ENCODE measurements around the gene PACSIN2. TPM values are rescaled to one million over a fixed set of nuclear protein-coding genes. Genes with fewer than 3 reads are reported as not detected.

PACSIN2 gene
- total and polyA plus RNA-seq, 2 of the 13 experiments (the other 11 are each of a cell fraction or from before 2014, with no cell fraction given): 54.1 to 68.8 TPM

GRCh38 chr22:42939941-42940653 is 74.9 kb downstream of the PACSIN2 start (continued):
- TF ChIP-seq DRAP1 (CRISPR knock-in tag; IDR thresholded peaks at IDR 0.05) (0 out of 2 replicates have a peak, but pooled peaks have one; percentile 21), FLYWCH1 (CRISPR knock-in tag; IDR thresholded peaks at IDR 0.05) (no peak), TAF15 (IDR thresholded peaks at IDR 0.05; ENCODE audit: low read depth, low read length, poor library complexity, severe bottlenecking) (no peak), ZNF10 (CRISPR knock-in tag; IDR thresholded peaks at IDR 0.05; ENCODE audit: borderline replicate concordance, low read depth) (no peak), ZFP36 (IDR thresholded peaks at IDR 0.05; ENCODE audit: borderline replicate concordance, low read depth, low read length, partially characterized antibody) (no peak), ZUFSP (CRISPR knock-in tag; IDR thresholded peaks at IDR 0.05; ENCODE audit: borderline replicate concordance) (no peak), TCF7 (IDR thresholded peaks at IDR 0.05; ENCODE audit: low read depth) (no peak), MED13 (CRISPR knock-in tag; IDR thresholded peaks at IDR 0.05) (no peak), ARID4A (CRISPR knock-in tag; IDR thresholded peaks at IDR 0.05; ENCODE audit: borderline replicate concordance) (peak; percentile 55; the same call in 1 of the 2 replicates), HHEX (CRISPR knock-in tag; IDR thresholded peaks at IDR 0.05) (no peak), THYN1 (CRISPR knock-in tag; IDR thresholded peaks at IDR 0.05; ENCODE audit: borderline replicate concordance, low read depth) (no peak), ZNF768 (CRISPR knock-in tag; IDR thresholded peaks at IDR 0.05) (no peak; the same call in 1 of the 2 replicates), CHD4 (IDR thresholded peaks at IDR 0.05; ENCODE audit: borderline replicate concordance, low read length) (no peak), SMYD3 (CRISPR knock-in tag; IDR thresholded peaks at IDR 0.05) (no peak)
- TF ChIP-seq, protein P1, sequence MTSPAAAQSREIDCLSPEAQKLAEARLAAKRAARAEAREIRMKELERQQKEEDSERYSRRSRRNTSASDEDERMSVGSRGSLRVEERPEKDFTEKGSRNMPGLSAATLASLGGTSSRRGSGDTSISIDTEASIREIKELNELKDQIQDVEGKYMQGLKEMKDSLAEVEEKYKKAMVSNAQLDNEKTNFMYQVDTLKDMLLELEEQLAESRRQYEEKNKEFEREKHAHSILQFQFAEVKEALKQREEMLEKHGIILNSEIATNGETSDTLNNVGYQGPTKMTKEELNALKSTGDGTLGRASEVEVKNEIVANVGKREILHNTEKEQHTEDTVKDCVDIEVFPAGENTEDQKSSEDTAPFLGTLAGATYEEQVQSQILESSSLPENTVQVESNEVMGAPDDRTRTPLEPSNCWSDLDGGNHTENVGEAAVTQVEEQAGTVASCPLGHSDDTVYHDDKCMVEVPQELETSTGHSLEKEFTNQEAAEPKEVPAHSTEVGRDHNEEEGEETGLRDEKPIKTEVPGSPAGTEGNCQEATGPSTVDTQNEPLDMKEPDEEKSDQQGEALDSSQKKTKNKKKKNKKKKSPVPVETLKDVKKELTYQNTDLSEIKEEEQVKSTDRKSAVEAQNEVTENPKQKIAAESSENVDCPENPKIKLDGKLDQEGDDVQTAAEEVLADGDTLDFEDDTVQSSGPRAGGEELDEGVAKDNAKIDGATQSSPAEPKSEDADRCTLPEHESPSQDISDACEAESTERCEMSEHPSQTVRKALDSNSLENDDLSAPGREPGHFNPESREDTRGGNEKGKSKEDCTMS (CRISPR knock-in tag; conservative IDR thresholded peaks at IDR 0.05): no peak
